HepG2 (cell line): ENCODE data around the gene FBXW12. TPM values are rescaled to one million over a fixed set of nuclear protein-coding genes. Genes with fewer than 3 reads are reported as not detected.
A peak's percentile ranks its signal among the peaks of the same experiment; 100 is the strongest.

Experiments used
- ATAC-seq: fragments of 200-7000 bp; cut with Tn5 transposase; 3 replicates; pipeline ENCODE4 v1.9.1; 2020; ENCODE audit warnings: mild to moderate bottlenecking, moderate library complexity
- BruUV-seq: library from RNA; stranded (reverse); fragments of 400-500 nt; replicated peaks from 2 replicates; lab custom pipeline; 2021; lab: Mats Ljungman, UMichigan
- CTCF ChIA-PET: fragments of 300-600 bp; formaldehyde crosslinking; extraction: SDS; loops from one replicate; lab custom pipeline; 2021; ENCODE audit warnings: low total read pairs, inconsistent platforms, low intra/inter-chr PET ratio; lab: Yijun Ruan, JAX
- POLR2A ChIA-PET: fragments of 350-600 bp; sonication (Branson Sonifier 250); formaldehyde crosslinking; loops from one replicate; lab custom pipeline; 2020; ENCODE audit warnings: antibody characterized with exemption, inconsistent platforms; lab: Yijun Ruan, JAX
- DNase-seq: peaks from one replicate; pipeline ENCODE4 v3.0.0-alpha.2; 2015; ENCODE audit warnings: low spot score
- FAIRE-seq: peaks from 3 replicates; lab custom pipeline; 2011; peaks lifted over from hg19 to GRCh38; lab: Jason Lieb, UNC
- H2AFZ ChIP-seq: one replicate; pipeline ENCODE4 v1.6.1; 2011; ENCODE audit warnings: low read length, inconsistent platforms
- H3K27ac ChIP-seq: fragments of 300-600 bp; 3 replicates; pipeline ENCODE4 v1.8.0; 2011; ENCODE audit warnings: mixed run types, mild to moderate bottlenecking, mixed read lengths, low read length, inconsistent platforms; ENCODE audit not compliant: insufficient read depth; ENCODE audit errors: extremely low read length
- H3K27me3 ChIP-seq, 2 experiments: fragments of 200-600 bp in 1 of 2; 2 replicates in 1 of 2; 3 replicates in 1 of 2; pipeline versions ENCODE4 v1.6.0 to v1.8.0; 2011; ENCODE audit warnings: low read length in 2 of 2, mild to moderate bottlenecking in 2 of 2, moderate library complexity in 2 of 2, inconsistent platforms in 1 of 2; ENCODE audit not compliant: insufficient read depth in 2 of 2, control insufficient read depth in 1 of 2
- H3K36me3 ChIP-seq, 2 experiments: fragments of 200-600 bp in 1 of 2; replicated peaks in 1 of 2; 2 replicates in 1 of 2; 3 replicates in 1 of 2; pipeline versions ENCODE4 v1.5.1 to v1.8.0; 2011; ENCODE audit warnings: low read length in 2 of 2, inconsistent platforms in 1 of 2; ENCODE audit not compliant: insufficient read depth in 2 of 2, control insufficient read depth in 1 of 2
- H3K4me1 ChIP-seq: 2 replicates; pipeline ENCODE4 v1.5.1; 2012; ENCODE audit warnings: low read length, inconsistent platforms; ENCODE audit not compliant: insufficient read depth
- H3K4me2 ChIP-seq: 2 replicates; pipeline ENCODE4 v1.6.0; 2011; ENCODE audit warnings: low read depth, low read length, inconsistent platforms
- H3K4me3 ChIP-seq, 3 experiments: fragments of 200-600 bp in 1 of 3; sonication (generic), shearing (Covaris generic) in 1 of 3; replicated peaks in 1 of 3; 2 replicates each; pipeline ENCODE4 v1.5.1; 2011 to 2016; ENCODE audit warnings: low read length in 3 of 3, inconsistent platforms in 2 of 3, low read depth in 2 of 3, mild to moderate bottlenecking in 2 of 3, control low read depth in 1 of 3, mixed read lengths in 1 of 3; ENCODE audit not compliant: insufficient read depth in 1 of 3
- H3K79me2 ChIP-seq: one replicate; pipeline ENCODE4 v1.6.1; 2011; ENCODE audit warnings: low read length, inconsistent platforms; ENCODE audit not compliant: insufficient read depth
- H3K9ac ChIP-seq: 2 replicates; pipeline ENCODE4 v1.6.0; 2011; ENCODE audit warnings: mild to moderate bottlenecking, low read depth, low read length, inconsistent platforms; ENCODE audit not compliant: insufficient read depth
- H3K9me3 ChIP-seq: 2 replicates; pipeline ENCODE4 v1.5.1; 2012; ENCODE audit warnings: mild to moderate bottlenecking, low read length
- H4K20me1 ChIP-seq: 2 replicates; pipeline ENCODE4 v1.6.0; 2011; ENCODE audit warnings: inconsistent platforms, mild to moderate bottlenecking, low read length, moderate library complexity; ENCODE audit not compliant: insufficient read depth
- CBFB ChIP-seq: sonication (generic); formaldehyde crosslinking; IDR thresholded peaks from 2 replicates; pipeline ENCODE4 v1.4.0; 2020; ENCODE audit warnings: missing genetic modification reagents
- FOSL1 ChIP-seq: sonication (generic); formaldehyde crosslinking; IDR thresholded peaks from 2 replicates; pipeline ENCODE4 v1.9.0; 2021; ENCODE audit warnings: missing genetic modification reagents, borderline replicate concordance
- JUN ChIP-seq: sonication (generic); formaldehyde crosslinking; IDR thresholded peaks from 2 replicates; pipeline ENCODE4 v1.4.0; 2020; ENCODE audit warnings: mild to moderate bottlenecking, missing genetic modification reagents
- LRRFIP1 ChIP-seq: sonication (generic); formaldehyde crosslinking; conservative IDR thresholded peaks from 2 replicates; pipeline ENCODE4 v1.4.0; 2020; ENCODE audit warnings: missing genetic modification reagents
- MYNN ChIP-seq: sonication (generic); formaldehyde crosslinking; IDR thresholded peaks from 2 replicates; pipeline ENCODE4 v1.4.0; 2020; ENCODE audit warnings: mild to moderate bottlenecking, low read depth, missing genetic modification reagents
- NCOA1 ChIP-seq: sonication (generic); formaldehyde crosslinking; IDR thresholded peaks from 2 replicates; pipeline ENCODE4 v1.9.0; 2021; ENCODE audit warnings: missing genetic modification reagents
- PHF8 ChIP-seq: sonication (generic); formaldehyde crosslinking; IDR thresholded peaks from 2 replicates; pipeline ENCODE4 v1.5.0; 2020; ENCODE audit warnings: missing genetic modification reagents
- ZBTB49 ChIP-seq: sonication (generic); formaldehyde crosslinking; IDR thresholded peaks from 2 replicates; pipeline ENCODE4 v1.4.0; 2020; ENCODE audit warnings: missing genetic modification reagents, borderline replicate concordance
- ZNF143 ChIP-seq: sonication (generic); formaldehyde crosslinking; IDR thresholded peaks from 2 replicates; pipeline ENCODE4 v1.4.0; 2020; ENCODE audit warnings: missing genetic modification reagents
- ZNF652 ChIP-seq: IDR thresholded peaks from 2 replicates; pipeline ENCODE4 v1.6.1; 2016; ENCODE audit warnings: low read depth, borderline replicate concordance
- ZSCAN12 ChIP-seq: sonication (generic); formaldehyde crosslinking; IDR thresholded peaks from 2 replicates; pipeline ENCODE4 v1.9.0; 2021; ENCODE audit warnings: mild to moderate bottlenecking, missing genetic modification reagents
- ZSCAN29 ChIP-seq: sonication (generic); formaldehyde crosslinking; conservative IDR thresholded peaks from 2 replicates; pipeline ENCODE4 v1.4.0; 2020; ENCODE audit warnings: mild to moderate bottlenecking, missing genetic modification reagents
- WGBS: methylation state at CpG from one replicate; pipeline ENCODE4 v1.1.6; 2017; ENCODE audit warnings: low lambda C conversion rate; 5-methylcytosine and 5-hydroxymethylcytosine counted together
- in situ Hi-C: cut with HindIII; loops from 2 replicates; pipeline ENCODE4 v1.10.0; 2017; ENCODE audit warnings: low pct_unique_long_range_greater_than_20kb; ENCODE audit not compliant: extremely low pct_ligation_motif_present
- intact Hi-C: fragments of 100-400 bp; cut with micrococcal nuclease; formaldehyde crosslinking; loops from one replicate; pipeline ENCODE4 v1.10.0; 2022; ENCODE audit not compliant: unreplicated experiment
- polyA plus RNA-seq, 8 experiments: library from polyadenylated mRNA; depleted of rRNA in 3 of 8; stranded (reverse) in 7 of 8; unstranded in 1 of 8; fragments of >200 nt; fragmentation: Illumina TruSeq in 4 of 8; extraction: Trizol in 4 of 8; gene quantifications; 2 replicates each; pipeline versions ENCODE4 v1.2.1 to v1.2.3, GENCODE V29; 2011 to 2016; ENCODE audit warnings: low read depth in 4 of 8, missing spikeins in 1 of 8, mixed read lengths in 1 of 8; ENCODE audit not compliant: insufficient read depth in 1 of 8
- total RNA-seq, 5 experiments: library from RNA; depleted of rRNA; stranded (reverse); fragments of >200 nt; fragmentation: Illumina TruSeq; extraction: Trizol; gene quantifications; 2 replicates each; pipeline ENCODE4 v1.2.3, GENCODE V29; 2016; ENCODE audit warnings: low read depth in 1 of 5

FBXW12 gene
- total and polyA plus RNA-seq, 2 of the 13 experiments (the other 11 are each of a cell fraction or from before 2014, with no cell fraction given): not detected

DNA sequence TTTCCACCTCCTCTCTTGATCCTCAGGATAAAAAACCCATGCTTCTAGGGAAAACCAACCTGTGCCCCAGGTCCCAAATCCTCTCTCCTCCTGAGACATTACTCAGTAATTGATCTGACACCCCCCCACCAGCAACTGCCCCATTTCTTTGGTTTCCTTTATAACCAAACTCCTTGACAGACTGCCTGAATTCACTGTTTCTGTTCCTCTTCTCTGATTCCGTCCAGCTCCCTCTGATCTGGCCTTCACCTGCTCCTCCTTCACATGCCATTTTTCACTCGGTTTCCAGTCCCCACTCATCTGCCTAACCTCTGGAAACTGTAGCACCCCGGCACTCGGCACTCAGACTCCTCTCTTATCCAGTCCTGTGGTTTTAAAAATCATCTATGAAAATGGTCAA, 65.8 kb downstream of the FBXW12 start:
- no peak overlapping the region for H3K27ac ChIP-seq
- ChIA-PET POLR2A (interaction anchor here (1.0 to 2.7 kb wide), 2 partner anchors 9 to 36 kb away, joined by 4 to 14 read pairs; no protein-coding TSS in a partner anchor), CTCF (no interaction called here)
- in situ Hi-C loops: loop anchor here (5.0 kb wide), 3 partner anchors 36 to 206 kb away; no protein-coding TSS in a partner anchor
- H3K9ac ChIP-seq: no peak overlapping the region
- WGBS: 91% methylated on average over 4 of the region's 4 CpGs
- no peak for ATAC-seq
- H3K9me3 ChIP-seq: no peaks in the 10 kb centered on the region
- H4K20me1 ChIP-seq: peaks cover 7% of the 10 kb centered on the region
- H3K4me3 ChIP-seq: no peak overlapping the region
- no peaks in the 10 kb centered on the region; a peak in 1 of 5 replicates for H3K27me3 ChIP-seq
- peaks cover 32% of the 10 kb centered on the region for H3K79me2 ChIP-seq
- peaks cover 0 to 11% of the 10 kb centered on the region in 2 experiments; a peak in 3 of 5 replicates for H3K36me3 ChIP-seq
- no peak for FAIRE-seq
- peaks cover 72% of the 10 kb centered on the region for H3K4me1 ChIP-seq
- DNase-seq: no peak
- no peak for TF ChIP-seq ZSCAN12 (CRISPR knock-in tag)
- TF ChIP-seq ZSCAN29 (CRISPR knock-in tag): no peak
- TF ChIP-seq NCOA1: no peak
- no peak for TF ChIP-seq ZNF143 (CRISPR knock-in tag)
- TF ChIP-seq, all 625 proteins: peak for 0
- intact Hi-C loops: loop anchor here (2.0 kb wide), 1 partner anchor 205 kb away; no protein-coding TSS in a partner anchor
- no TSS peak for BruUV-seq
- Histone ChIP-seq H2AFZ (no peak overlapping the region), H3K4me2 (no peak overlapping the region)

DNA sequence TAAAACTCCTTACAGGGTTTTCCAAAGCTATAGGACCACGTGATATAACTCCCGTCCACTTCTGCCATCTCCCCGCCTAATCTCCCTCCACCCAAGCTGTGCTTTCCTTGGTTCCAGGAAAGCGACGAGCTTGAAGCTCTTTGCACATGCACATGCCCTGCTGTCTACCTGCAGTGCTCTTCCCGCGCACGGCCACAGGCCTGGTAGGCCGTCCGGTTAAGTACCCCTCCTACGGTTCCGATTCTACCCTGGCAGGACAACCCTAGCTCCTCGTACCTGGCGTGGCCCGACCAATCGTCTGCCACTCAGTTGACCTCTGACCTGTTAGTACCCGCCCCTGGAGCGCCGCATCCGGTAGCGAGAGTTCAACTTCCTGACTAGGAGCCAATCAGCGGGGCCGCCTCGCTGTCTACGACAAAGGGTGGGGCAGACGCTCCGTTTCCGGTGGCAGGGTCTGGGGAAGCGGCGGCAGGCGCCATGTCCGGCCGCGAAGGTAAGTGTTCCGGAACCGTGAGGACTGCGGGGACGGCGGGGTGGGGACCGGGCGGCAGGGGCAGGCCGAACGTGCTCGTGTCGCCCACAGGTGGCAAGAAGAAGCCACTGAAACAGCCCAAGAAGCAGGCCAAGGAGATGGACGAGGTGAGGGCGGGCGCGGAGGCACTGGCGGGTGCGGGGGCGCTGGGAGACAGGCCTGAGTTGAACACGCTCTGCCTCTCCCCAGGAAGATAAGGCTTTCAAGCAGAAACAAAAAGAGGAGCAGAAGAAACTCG, 68.0 kb downstream of the FBXW12 start, which contains the start of the genes CCDC51 and TMA7:
CCDC51 (minus strand) TSS at position 300 of the 770 bp plus-strand sequence. CDS start 4,991 bp downstream, outside the sequence.
TMA7 (plus strand) TSS at position 438 of the 770 bp plus-strand sequence; CDS start at position 478, 40 bp downstream.
- no peaks in the 10 kb centered on the region for H3K9me3 ChIP-seq
- peak within 1 kb of the TSS; percentile 98 for H3K4me2 ChIP-seq
- H2AFZ ChIP-seq: peak within 1 kb of the TSS; percentile 86
- intact Hi-C loops: loop anchor here (1.0 kb wide), 1 partner anchor 11 kb away; no protein-coding TSS in a partner anchor
- in situ Hi-C loops: loop anchor here (5.0 kb wide), 3 partner anchors 38 to 208 kb away; no protein-coding TSS in a partner anchor
- FAIRE-seq (peak; percentile 91), DNase-seq (peak; percentile 96), ATAC-seq (peak; percentile 94)
- H3K79me2 ChIP-seq: peaks cover 26% of the 10 kb centered on the region
- no peaks in the 10 kb centered on the region; a peak in 1 of 5 replicates for H3K27me3 ChIP-seq
- peaks cover 7% of the 10 kb centered on the region for H4K20me1 ChIP-seq
- peak within 1 kb of the TSS; percentile 94 for H3K9ac ChIP-seq
- POLR2A ChIA-PET: interaction anchor here (0.6 to 5.8 kb wide), 37 partner anchors 9 to 681 kb away, joined by 3 to 120 read pairs (median 4); partner anchors contain the start of genes IP6K2, PFKFB4, PLXNB1 and SHISA5
- H3K27ac ChIP-seq: peak within 1 kb of the TSS; percentile 73
- H3K4me1 ChIP-seq: peaks cover 52% of the 10 kb centered on the region
- peaks cover 2 to 9% of the 10 kb centered on the region in 2 experiments; a peak in 2 of 5 replicates for H3K36me3 ChIP-seq
- H3K4me3 ChIP-seq: peak within 1 kb of the TSS; percentile 90 to 95 (median 93)
- WGBS: 2% methylated on average over 21 of the region's 54 CpGs
- BruUV-seq: no TSS peak
- CTCF ChIA-PET: interaction anchor here (1.3 to 1.8 kb wide), 2 partner anchors 39 to 166 kb away, joined by 4 to 5 read pairs; no protein-coding TSS in a partner anchor
- no peak for TF ChIP-seq LRRFIP1
- TF ChIP-seq CBFB (CRISPR knock-in tag): peak; percentile 82; the same call in 1 of the 2 replicates
- no peak for TF ChIP-seq JUN (CRISPR knock-in tag)
- TF ChIP-seq MYNN (CRISPR knock-in tag): no peak
- peak; percentile 81; the same call in 1 of the 2 replicates for TF ChIP-seq ZBTB49 (CRISPR knock-in tag)
- TF ChIP-seq PHF8 (CRISPR knock-in tag): peak; percentile 95
- no peak for TF ChIP-seq ZNF652
- TF ChIP-seq FOSL1: no peak
